ENCODE results near the gene PTPRQ.

PTPRQ gene

GRCh38 chr12:80684077-80684495 is 240.1 kb downstream of the PTPRQ start:
- Mint-ChIP-seq H3K4me3 (no peak overlapping the region), H3K9me3 (no peaks in the 10 kb centered on the region), H3K36me3 (no peaks in the 10 kb centered on the region), H3K27ac (no peak overlapping the region), H3K27me3 (no peaks in the 10 kb centered on the region), H3K4me1 (no peaks in the 10 kb centered on the region)

- Mint-ChIP-seq H3K27ac (no peak overlapping the region), H3K9me3 (no peaks in the 10 kb centered on the region), H3K4me3 (no peak overlapping the region), H3K36me3 (no peaks in the 10 kb centered on the region), H3K27me3 (no peaks in the 10 kb centered on the region), H3K4me1 (no peaks in the 10 kb centered on the region)
These were observed 246.1 kb downstream of the PTPRQ start for GRCh38 chr12:80690090-80690489.

- Mint-ChIP-seq H3K36me3 (no peaks in the 10 kb centered on the region), H3K4me1 (no peaks in the 10 kb centered on the region), H3K4me3 (no peak overlapping the region), H3K27ac (no peak overlapping the region), H3K27me3 (no peaks in the 10 kb centered on the region), H3K9me3 (no peaks in the 10 kb centered on the region)
These were observed 246.5 kb downstream of the PTPRQ start for GRCh38 chr12:80690513-80690912.

- Mint-ChIP-seq H3K4me1 (no peaks in the 10 kb centered on the region), H3K4me3 (no peak overlapping the region), H3K9me3 (no peaks in the 10 kb centered on the region), H3K27me3 (no peaks in the 10 kb centered on the region), H3K36me3 (no peaks in the 10 kb centered on the region), H3K27ac (no peak overlapping the region)
These were observed 248.1 kb downstream of the PTPRQ start for GRCh38 chr12:80692114-80692513.

- no peak overlapping the region for H3K27ac Mint-ChIP-seq
- no peaks in the 10 kb centered on the region for H3K9me3 Mint-ChIP-seq
- H3K4me1 Mint-ChIP-seq = no peaks in the 10 kb centered on the region
- no peaks in the 10 kb centered on the region for H3K36me3 Mint-ChIP-seq
- no peaks in the 10 kb centered on the region for H3K27me3 Mint-ChIP-seq
- no peak overlapping the region for H3K4me3 Mint-ChIP-seq
These were observed 253.3 kb downstream of the PTPRQ start for GRCh38 chr12:80697270-80697887.

- Mint-ChIP-seq H3K4me3 (no peak overlapping the region), H3K4me1 (no peaks in the 10 kb centered on the region), H3K9me3 (no peaks in the 10 kb centered on the region)
These were observed 254.2 kb downstream of the PTPRQ start for GRCh38 chr12:80698256-80698655.

GRCh38 chr12:80698847-80699542 is 255.0 kb downstream of the PTPRQ start:
- Mint-ChIP-seq H3K4me3 (no peak overlapping the region), H3K27ac (no peak overlapping the region), H3K27me3 (no peaks in the 10 kb centered on the region), H3K9me3 (no peaks in the 10 kb centered on the region), H3K4me1 (no peaks in the 10 kb centered on the region), H3K36me3 (no peaks in the 10 kb centered on the region)

More at GRCh38 chr12:80698256-80698655, 254.2 kb downstream of the PTPRQ start:
- Mint-ChIP-seq H3K27ac (no peak overlapping the region), H3K27me3 (no peaks in the 10 kb centered on the region), H3K36me3 (no peaks in the 10 kb centered on the region)

- Mint-ChIP-seq H3K4me3 (no peak overlapping the region), H3K27me3 (no peaks in the 10 kb centered on the region), H3K9me3 (no peaks in the 10 kb centered on the region), H3K36me3 (no peaks in the 10 kb centered on the region), H3K4me1 (no peaks in the 10 kb centered on the region), H3K27ac (no peak overlapping the region)
These were observed 256.3 kb downstream of the PTPRQ start for GRCh38 chr12:80700327-80700726.

- H3K36me3 Mint-ChIP-seq = no peaks in the 10 kb centered on the region
- no peaks in the 10 kb centered on the region for H3K9me3 Mint-ChIP-seq
- no peaks in the 10 kb centered on the region for H3K4me1 Mint-ChIP-seq
- H3K27me3 Mint-ChIP-seq = no peaks in the 10 kb centered on the region
- no peak overlapping the region for H3K4me3 Mint-ChIP-seq
- H3K27ac Mint-ChIP-seq = no peak overlapping the region
These were observed 257.4 kb downstream of the PTPRQ start for GRCh38 chr12:80701388-80701787.

GRCh38 chr12:80702889-80703805 is 259.1 kb downstream of the PTPRQ start:
- no peaks in the 10 kb centered on the region for H3K36me3 Mint-ChIP-seq
- no peak overlapping the region for H3K4me3 Mint-ChIP-seq
- H3K27ac Mint-ChIP-seq = no peak overlapping the region
- H3K9me3 Mint-ChIP-seq = no peaks in the 10 kb centered on the region
- H3K27me3 Mint-ChIP-seq = peaks cover 8% of the 10 kb centered on the region
- H3K4me1 Mint-ChIP-seq = no peaks in the 10 kb centered on the region

- H3K27me3 Mint-ChIP-seq = peaks cover 18% of the 10 kb centered on the region
- H3K4me1 Mint-ChIP-seq = no peaks in the 10 kb centered on the region
- no peaks in the 10 kb centered on the region for H3K9me3 Mint-ChIP-seq
- no peak overlapping the region for H3K4me3 Mint-ChIP-seq
- H3K27ac Mint-ChIP-seq = no peak overlapping the region
- no peaks in the 10 kb centered on the region for H3K36me3 Mint-ChIP-seq
These were observed 260.4 kb downstream of the PTPRQ start for GRCh38 chr12:80704420-80704819.

GRCh38 chr12:80707126-80707829 is 263.2 kb downstream of the PTPRQ start, which contains the start of gene MYF6:
Gene MYF6, plus strand, starts transcription at chr12:80707634. Its CDS starts 86 bp downstream, at chr12:80707720.
- Mint-ChIP-seq H3K4me1 (no peaks in the 10 kb centered on the region), H3K9me3 (no peaks in the 10 kb centered on the region), H3K4me3 (no peak within 1 kb of the TSS), H3K27me3 (peaks cover 27% of the 10 kb centered on the region), H3K27ac (no peak within 1 kb of the TSS), H3K36me3 (no peaks in the 10 kb centered on the region)

GRCh38 chr12:80707830-80708258 is 263.8 kb downstream of the PTPRQ start:
- Mint-ChIP-seq H3K27ac (no peak overlapping the region), H3K4me1 (no peaks in the 10 kb centered on the region), H3K9me3 (peaks cover 4% of the 10 kb centered on the region), H3K36me3 (no peaks in the 10 kb centered on the region), H3K27me3 (peaks cover 32% of the 10 kb centered on the region), H3K4me3 (no peak overlapping the region)

- H3K27ac Mint-ChIP-seq = no peak overlapping the region
- peaks cover 32% of the 10 kb centered on the region for H3K27me3 Mint-ChIP-seq
- H3K4me3 Mint-ChIP-seq = no peak overlapping the region
- H3K4me1 Mint-ChIP-seq = no peaks in the 10 kb centered on the region
- H3K9me3 Mint-ChIP-seq = peaks cover 6% of the 10 kb centered on the region
- H3K36me3 Mint-ChIP-seq = no peaks in the 10 kb centered on the region
These were observed 264.4 kb downstream of the PTPRQ start for GRCh38 chr12:80708259-80708974.

GRCh38 chr12:80708975-80709328 is 264.9 kb downstream of the PTPRQ start:
- Mint-ChIP-seq H3K27me3 (peaks cover 35% of the 10 kb centered on the region), H3K4me3 (no peak overlapping the region), H3K4me1 (no peaks in the 10 kb centered on the region), H3K27ac (no peak overlapping the region), H3K9me3 (peaks cover 6% of the 10 kb centered on the region), H3K36me3 (no peaks in the 10 kb centered on the region)
